Type B pancreatic cell (in vitro differentiated cells): ENCODE measurements around the gene GIPC2. TPM values are rescaled to one million over a fixed set of nuclear protein-coding genes. Genes with fewer than 3 reads are reported as not detected.

Source experiments
- DNase-seq: peaks from one replicate; pipeline ENCODE4 v3.0.0; 2021; ENCODE audit warnings: mixed read lengths; ENCODE audit not compliant: unreplicated experiment; ENCODE audit errors: extremely low spot score
- H3K27ac Mint-ChIP-seq: 2 replicates; pipeline ENCODE4 v1.8.0; 2021; ENCODE audit warnings: mild to moderate bottlenecking, mixed read lengths
- H3K27me3 Mint-ChIP-seq: 2 replicates; pipeline ENCODE4 v1.8.0; 2021; ENCODE audit warnings: mixed read lengths
- H3K36me3 Mint-ChIP-seq: 2 replicates; pipeline ENCODE4 v1.8.0; 2021; ENCODE audit warnings: mixed read lengths
- H3K4me1 Mint-ChIP-seq: one replicate; pipeline ENCODE4 v1.8.0; 2021; ENCODE audit warnings: mixed read lengths; ENCODE audit not compliant: unreplicated experiment
- H3K4me3 Mint-ChIP-seq: 2 replicates; pipeline ENCODE4 v1.8.0; 2021; ENCODE audit warnings: mild to moderate bottlenecking, mixed read lengths
- H3K9me3 Mint-ChIP-seq: 2 replicates; pipeline ENCODE4 v1.8.0; 2021; ENCODE audit warnings: mixed read lengths
- total RNA-seq: library from RNA; stranded (reverse); gene quantifications from 2 replicates; pipeline ENCODE4 v1.2.1, GENCODE V29; 2021; ENCODE audit warnings: low replicate concordance
- TF ChIP-seq, protein P1 (sequence below): fragments of 200-600 bp; sonication (generic); conservative IDR thresholded peaks from 2 replicates; pipeline ENCODE4 v1.5.0; 2021; ENCODE audit warnings: antibody characterized with exemption, mild to moderate bottlenecking

The GIPC2 gene
- total RNA-seq, 1 donor from 2014 or later = 2.9 TPM

DNA sequence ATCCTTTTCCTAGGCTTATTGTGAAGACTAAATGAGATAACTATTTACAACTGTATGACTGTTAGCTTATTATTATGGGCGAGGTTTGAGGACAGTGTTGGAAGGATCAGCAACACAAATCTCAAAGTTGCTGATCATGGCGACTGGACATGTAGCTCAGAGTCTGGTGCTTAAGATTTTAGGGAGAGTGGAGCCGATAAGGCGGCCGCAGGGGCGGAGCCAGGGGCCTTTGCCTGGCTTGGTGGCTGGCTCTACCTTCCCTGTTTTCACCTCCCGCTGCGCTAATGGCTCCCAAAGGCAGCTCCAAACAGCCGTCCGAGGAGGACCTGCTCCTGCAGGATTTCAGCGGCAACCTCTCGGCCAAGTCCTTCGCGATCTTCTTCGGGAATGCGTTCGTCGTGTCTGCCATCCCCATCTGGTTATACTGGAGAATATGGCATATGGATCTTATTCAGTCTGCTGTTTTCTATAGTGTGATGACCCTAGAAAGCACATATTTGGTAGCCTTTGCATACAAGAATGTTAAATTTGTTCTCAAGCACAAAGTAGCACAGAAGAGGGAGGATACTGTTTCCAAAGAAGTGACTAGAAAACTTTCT lies 45.5 kb downstream of the GIPC2 start:
- H3K36me3 Mint-ChIP-seq = no peaks in the 10 kb centered on the region
- TF ChIP-seq, protein P1, sequence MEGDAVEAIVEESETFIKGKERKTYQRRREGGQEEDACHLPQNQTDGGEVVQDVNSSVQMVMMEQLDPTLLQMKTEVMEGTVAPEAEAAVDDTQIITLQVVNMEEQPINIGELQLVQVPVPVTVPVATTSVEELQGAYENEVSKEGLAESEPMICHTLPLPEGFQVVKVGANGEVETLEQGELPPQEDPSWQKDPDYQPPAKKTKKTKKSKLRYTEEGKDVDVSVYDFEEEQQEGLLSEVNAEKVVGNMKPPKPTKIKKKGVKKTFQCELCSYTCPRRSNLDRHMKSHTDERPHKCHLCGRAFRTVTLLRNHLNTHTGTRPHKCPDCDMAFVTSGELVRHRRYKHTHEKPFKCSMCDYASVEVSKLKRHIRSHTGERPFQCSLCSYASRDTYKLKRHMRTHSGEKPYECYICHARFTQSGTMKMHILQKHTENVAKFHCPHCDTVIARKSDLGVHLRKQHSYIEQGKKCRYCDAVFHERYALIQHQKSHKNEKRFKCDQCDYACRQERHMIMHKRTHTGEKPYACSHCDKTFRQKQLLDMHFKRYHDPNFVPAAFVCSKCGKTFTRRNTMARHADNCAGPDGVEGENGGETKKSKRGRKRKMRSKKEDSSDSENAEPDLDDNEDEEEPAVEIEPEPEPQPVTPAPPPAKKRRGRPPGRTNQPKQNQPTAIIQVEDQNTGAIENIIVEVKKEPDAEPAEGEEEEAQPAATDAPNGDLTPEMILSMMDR = no peak
- no peaks in the 10 kb centered on the region for H3K27me3 Mint-ChIP-seq
- no peak overlapping the region for H3K27ac Mint-ChIP-seq
- DNase-seq = no peak
- H3K4me3 Mint-ChIP-seq = no peak overlapping the region
- H3K4me1 Mint-ChIP-seq = no peaks in the 10 kb centered on the region
- H3K9me3 Mint-ChIP-seq = peaks cover 4% of the 10 kb centered on the region

DNA sequence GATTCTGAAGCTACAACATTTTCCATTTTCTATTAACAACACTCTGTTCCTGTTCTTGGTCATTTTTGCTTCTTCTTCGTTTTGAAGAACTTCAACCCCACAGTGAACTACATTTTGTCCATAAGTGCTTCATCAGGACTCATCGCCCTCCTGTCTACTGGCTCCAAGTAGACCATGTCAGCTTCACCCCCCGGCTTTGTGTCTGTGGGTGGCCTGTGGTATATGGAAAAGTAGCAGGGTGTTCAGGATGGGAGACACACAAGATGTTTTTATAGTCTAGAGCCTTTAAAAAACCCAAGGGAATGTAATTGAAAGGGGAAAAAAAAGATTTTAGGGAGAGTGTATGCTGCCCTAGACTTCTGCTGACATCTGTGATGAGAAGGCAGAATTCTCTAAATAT lies 46.1 kb downstream of the GIPC2 start:
- peaks cover 4% of the 10 kb centered on the region for H3K9me3 Mint-ChIP-seq
- DNase-seq = no peak
- H3K27me3 Mint-ChIP-seq = no peaks in the 10 kb centered on the region
- H3K4me3 Mint-ChIP-seq = no peak overlapping the region
- TF ChIP-seq, protein P1 = no peak
- H3K27ac Mint-ChIP-seq = no peak overlapping the region
- no peaks in the 10 kb centered on the region for H3K36me3 Mint-ChIP-seq
- H3K4me1 Mint-ChIP-seq = no peaks in the 10 kb centered on the region

DNA sequence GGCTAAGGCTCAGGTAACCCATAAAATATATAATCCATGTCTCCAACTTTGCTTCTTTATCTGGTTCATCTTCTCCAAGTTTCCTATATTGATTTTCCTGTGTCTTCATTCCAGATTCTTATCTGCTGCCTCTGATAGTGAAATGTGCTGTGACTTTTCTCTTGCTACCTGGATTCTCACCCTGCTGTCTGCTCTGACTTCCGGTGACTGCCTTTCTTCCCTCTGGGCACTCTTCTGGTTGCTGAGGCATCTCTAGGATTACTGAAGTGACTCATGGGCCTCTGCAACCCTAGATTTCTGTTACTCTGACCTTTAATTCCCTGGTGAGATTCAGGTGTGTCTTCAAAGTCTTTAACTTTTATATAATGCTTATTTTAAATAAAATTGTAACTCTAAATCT lies 46.9 kb downstream of the GIPC2 start:
- Mint-ChIP-seq H3K4me1 (no peaks in the 10 kb centered on the region), H3K9me3 (peaks cover 4% of the 10 kb centered on the region), H3K36me3 (no peaks in the 10 kb centered on the region), H3K27ac (no peak overlapping the region), H3K27me3 (no peaks in the 10 kb centered on the region), H3K4me3 (no peak overlapping the region)
- TF ChIP-seq, protein P1 = no peak
- DNase-seq = no peak

DNA sequence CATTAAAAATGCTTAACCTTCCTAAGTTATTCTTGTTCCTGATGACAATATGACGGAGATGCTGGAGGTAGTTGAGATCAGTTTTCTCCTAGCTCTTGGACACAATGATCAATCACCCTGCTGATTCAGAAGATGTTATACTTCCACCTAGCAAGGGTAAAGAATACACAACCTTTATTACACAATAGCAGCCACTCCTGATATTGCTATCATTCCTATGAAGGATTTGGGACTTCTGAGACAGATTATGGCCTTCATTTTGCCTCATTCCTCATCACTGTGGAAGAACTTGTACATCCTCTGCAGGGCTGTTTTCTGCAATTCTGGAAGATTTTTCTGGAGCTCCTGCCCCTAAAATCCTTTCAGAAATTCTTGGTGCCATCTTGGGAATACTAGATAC lies 47.8 kb downstream of the GIPC2 start:
- H3K4me3 Mint-ChIP-seq = no peak overlapping the region
- TF ChIP-seq, protein P1 = no peak
- H3K9me3 Mint-ChIP-seq = peaks cover 4% of the 10 kb centered on the region
- DNase-seq = no peak
- H3K36me3 Mint-ChIP-seq = no peaks in the 10 kb centered on the region
- H3K27ac Mint-ChIP-seq = no peak overlapping the region
- H3K4me1 Mint-ChIP-seq = no peaks in the 10 kb centered on the region
- H3K27me3 Mint-ChIP-seq = no peaks in the 10 kb centered on the region

DNA sequence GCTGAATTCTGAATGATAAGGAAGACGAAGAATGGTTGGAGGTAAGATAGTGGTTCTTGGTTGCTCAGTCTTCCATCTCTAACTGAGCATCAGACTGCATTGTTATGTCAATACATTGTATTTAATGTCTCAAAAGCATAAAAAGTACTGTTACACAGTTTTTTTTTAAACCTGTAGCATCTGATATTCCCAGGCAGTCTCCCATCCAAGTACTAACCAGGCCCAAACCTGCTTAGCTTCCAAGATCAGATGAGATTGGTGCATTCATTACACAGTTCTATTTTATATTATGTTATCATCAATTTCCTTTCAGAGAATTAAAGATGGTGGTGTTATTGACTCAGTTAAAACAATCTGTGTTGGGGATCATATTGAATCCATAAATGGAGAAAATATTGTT lies 48.9 kb downstream of the GIPC2 start:
- H3K36me3 Mint-ChIP-seq = no peaks in the 10 kb centered on the region
- H3K9me3 Mint-ChIP-seq = peaks cover 4% of the 10 kb centered on the region
- DNase-seq = no peak
- H3K27ac Mint-ChIP-seq = no peak overlapping the region
- H3K27me3 Mint-ChIP-seq = no peaks in the 10 kb centered on the region
- TF ChIP-seq, protein P1 = no peak
- no peaks in the 10 kb centered on the region for H3K4me1 Mint-ChIP-seq
- no peak overlapping the region for H3K4me3 Mint-ChIP-seq

DNA sequence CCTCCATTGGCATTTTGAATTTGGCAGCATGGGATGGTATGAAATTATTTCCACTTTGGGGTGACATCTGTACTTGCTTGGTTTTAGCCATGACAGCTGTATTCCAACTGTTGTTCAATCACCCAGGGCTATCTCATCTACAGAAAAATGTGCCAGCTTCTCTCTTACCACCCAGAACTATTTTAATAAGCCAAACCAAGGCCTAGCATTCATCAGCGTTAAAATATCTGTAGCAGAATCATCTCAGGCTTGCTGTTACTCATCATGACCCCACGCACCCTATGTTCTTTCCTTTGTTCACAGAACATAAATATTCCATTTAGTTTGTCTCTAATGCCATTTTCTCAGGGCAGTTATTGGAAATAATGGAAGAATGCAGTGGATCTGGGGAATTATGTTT lies 49.8 kb downstream of the GIPC2 start:
- TF ChIP-seq, protein P1 = no peak
- H3K9me3 Mint-ChIP-seq = peaks cover 4% of the 10 kb centered on the region
- no peaks in the 10 kb centered on the region for H3K4me1 Mint-ChIP-seq
- no peaks in the 10 kb centered on the region for H3K27me3 Mint-ChIP-seq
- no peaks in the 10 kb centered on the region for H3K36me3 Mint-ChIP-seq
- DNase-seq = no peak
- H3K27ac Mint-ChIP-seq = no peak overlapping the region
- no peak overlapping the region for H3K4me3 Mint-ChIP-seq
